Medulla oblongata (tissue), 1 donor: ENCODE results near the gene CDKN1C.

Source experiments
- DNase-seq: peaks from one replicate; pipeline ENCODE4 v3.0.0-alpha.2; 2015; ENCODE audit errors: extremely low spot score

Gene CDKN1C

DNA sequence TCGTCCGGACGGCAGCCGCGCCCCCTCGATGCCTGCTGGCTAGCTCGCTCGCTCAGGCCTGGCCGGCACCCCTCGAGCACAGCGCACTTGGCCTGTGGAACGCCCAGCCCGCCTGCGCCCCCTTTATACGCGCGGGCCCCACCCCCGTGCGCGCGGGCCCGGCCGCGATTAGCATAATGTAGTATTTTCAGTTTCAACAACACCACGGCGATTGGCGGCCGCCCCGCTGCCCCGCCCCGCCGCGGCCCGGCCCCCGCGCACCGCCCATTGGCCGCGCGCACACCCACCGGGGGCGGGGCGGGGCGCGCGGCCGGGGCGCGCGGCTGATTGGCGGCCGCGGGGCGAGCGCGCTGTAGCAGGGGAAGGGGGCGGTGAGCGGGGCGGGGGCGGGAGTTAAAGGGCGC is at the start of gene CDKN1C:
CDKN1C (minus strand) TSS at position 98 of the 404 bp plus-strand sequence. CDS start 319 bp downstream, outside the sequence.
- DNase-seq, result peak; percentile 88

DNA sequence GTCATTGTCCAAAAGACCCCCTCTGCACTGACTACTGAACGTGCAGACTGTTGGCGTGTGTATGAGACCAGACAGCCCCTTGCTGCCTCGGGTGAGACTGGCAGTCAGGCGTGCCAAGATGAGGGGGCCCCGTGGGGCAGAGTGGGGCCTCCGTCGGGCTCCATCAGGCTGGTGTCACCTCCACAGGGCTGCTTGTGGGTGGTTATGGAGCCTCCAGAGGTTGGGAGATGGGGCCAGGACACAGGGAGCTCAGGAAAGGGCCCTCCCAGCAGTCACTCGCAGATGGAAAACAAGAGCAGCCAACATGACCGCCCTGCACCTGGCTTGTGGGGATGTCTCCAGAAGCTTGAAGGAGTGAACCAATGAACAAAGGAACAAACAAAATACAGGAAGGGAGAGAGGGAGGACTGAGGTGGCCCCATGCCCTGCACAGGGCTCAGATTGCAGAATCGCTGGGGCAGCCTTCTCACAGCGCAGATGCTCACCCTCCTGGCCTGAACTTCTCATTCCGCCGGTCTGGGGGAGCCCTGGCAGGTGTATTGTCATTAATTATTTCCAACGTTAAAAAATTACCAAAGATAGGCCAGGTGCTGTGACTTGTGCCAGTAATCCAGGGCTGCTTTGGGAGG is 49.1 kb upstream of the CDKN1C start:
- DNase-seq, result no peak

DNA sequence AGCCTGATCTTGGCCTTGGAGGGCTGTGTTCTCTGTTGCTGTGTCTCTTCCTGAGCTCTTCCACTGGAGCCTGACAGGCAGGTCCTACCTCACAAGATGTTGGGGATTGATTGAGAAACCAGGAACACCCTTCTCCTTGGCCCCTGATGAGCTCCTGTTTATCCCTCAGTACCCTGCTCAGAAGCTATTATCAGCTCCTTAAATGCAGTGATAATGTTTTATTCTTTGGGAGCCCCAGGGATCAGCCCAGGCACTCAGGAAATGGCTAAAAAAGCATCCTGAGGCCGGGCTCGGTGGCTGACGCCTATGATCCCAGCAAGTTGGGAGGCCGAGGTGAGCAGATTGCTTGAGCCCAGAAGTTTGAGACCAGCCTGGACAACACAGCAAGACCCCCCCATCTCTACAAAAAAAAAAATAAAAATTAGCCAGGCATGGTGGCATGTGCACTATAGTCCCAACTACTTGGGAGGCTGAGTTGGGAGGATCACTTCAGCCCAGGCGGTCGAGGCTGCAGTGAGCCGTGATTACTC is 48.5 kb upstream of the CDKN1C start:
- DNase-seq, result no peak

DNA sequence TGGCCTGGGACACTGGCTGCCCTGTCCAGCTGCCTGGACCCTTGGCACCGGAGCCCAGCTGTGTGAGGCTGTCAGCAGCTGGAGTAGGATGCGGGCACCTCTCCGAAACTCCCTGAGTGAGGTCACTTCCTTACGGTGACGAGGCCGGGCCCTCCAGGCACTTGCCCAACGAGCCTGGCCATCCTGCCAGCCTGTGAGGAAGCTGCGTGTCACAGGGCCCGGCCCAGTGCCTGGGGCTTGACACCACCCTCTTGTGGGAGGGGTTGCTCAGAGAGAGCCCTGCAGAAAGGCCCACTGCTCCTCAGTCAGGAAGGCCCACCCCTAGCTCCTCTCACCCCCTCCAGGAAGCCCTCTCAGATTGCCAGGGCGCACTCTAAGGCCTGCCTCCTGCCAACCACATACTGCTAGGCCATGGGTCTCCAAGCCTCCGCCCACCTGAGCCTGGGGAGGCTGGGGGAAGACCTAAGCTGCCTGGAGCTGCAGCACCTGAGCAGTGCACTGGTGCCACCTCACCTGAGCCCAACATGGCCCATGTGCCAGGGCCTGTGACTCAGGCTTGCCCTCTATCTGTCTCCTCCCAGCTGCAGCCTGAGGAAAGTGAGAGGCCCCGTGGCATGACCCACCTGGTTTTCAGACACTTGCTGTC is 47.9 kb upstream of the CDKN1C start:
- DNase-seq, result peak; percentile 54

DNA sequence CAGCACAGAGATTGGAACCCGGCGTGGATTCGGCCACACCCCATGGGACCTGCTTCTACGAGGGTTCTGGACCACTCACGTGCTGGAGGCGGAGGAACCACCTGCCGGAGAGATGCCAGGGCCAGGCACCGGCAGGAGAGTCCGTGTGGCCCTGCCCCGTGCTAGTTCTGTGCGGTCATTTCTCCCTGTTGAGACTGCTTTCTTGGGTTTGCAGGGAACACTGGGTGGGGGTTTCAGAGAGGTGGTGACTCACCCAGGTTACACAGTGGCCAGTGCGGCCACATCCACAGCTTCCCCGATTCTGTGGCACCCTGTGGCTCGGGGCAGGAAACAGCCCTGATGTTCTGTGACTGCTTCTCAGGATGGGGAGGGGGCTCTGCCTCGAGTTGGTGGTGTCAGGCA is 47.3 kb upstream of the CDKN1C start:
- DNase-seq, result no peak

DNA sequence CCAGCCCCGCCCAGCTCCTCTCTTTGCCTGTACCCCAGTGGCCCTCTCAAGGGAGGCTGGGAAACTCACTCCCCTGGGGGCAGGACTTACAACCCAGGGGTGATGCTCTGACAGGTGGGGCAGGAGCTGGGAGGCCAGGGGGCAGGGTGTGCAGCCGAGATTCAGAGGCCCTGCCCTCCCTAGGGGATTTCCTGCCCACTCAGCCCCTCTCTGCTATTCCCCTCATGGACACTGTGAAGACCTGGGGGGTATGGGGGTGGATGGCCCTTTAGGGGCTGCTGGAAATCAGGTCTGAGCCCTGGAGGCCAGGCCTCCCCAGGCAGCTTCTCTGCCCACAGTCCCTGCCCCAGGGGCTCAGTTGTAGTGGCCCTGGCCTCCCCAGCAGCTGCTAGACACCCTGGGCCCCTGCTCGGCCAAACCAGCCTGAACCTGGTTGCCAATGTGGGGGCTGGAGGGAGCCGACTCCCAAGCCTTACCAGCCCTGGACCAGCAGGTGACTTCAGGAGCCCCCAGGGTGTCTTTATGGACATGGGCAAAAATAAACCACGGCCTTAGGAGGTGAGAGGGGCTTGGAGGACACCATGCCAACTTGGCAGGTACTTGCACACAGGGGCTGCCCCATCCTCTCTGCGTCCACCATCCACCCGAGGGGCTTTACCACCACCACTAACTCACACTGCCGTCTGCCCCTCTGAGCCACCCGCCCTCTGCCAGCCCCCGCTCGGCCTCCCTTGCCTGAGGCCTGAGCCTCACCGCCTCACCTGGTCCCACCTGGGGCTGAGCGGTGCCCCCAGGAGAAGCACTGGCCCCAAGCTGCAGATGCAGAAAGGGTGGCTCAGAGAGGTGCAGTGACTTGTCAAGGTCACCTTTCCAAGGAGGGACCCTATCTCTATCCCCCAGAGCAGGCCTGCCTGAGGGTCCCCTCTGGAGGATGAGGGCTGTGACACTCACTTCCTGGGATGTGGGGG is 46.5 kb upstream of the CDKN1C start:
- DNase-seq, result no peak

DNA sequence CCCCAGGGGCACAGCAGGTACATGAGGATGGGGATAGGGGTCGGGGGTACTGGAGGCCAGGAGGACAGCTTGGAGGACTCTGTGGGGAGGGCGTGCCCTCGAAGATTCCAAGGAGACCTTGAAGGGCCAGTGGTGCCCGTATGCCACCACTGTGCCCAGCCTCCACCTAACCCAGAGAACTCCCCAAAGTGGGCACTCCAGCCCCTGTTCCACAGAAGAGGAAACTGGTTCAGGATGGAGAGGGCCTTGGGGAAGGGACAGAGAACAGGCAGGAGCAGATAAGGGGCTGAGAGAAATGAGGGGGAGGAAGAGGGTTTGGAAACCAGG is 45.8 kb upstream of the CDKN1C start:
- DNase-seq, result no peak

DNA sequence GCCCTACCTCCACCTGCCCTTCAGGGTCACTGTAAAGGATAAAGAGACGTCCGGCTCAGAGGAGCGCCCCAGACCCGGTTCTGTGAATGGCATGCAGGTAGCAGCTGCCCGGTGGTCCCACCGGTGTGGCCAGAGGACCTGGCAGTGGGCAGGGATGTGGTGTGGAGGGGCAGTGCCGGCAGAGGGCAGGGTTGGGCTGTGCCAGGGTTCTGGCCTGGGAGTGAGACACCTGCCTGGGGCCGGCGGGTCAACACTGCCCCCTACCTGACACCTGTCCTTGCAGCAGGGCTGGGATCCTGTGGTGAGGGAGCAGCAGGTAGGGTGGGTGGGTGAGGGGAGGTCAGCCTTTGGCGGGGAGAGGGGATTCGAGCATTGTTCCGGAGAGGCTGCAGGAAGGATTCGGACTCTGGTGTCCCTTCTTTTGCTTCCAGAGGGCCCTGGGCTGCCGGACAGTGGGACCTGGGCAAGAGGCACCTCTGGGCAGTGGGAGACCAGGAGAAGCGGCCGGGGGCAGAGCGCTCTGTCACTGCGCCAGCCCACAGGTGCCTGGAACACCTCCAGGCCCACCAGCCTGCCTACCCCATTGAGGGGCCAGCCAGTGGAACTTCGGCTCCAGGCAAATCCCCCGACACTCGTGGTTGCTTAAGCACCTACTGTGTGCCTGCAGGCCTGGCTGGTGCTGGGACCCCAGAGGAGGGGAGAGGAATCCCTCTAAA is 45.3 kb upstream of the CDKN1C start:
- DNase-seq, result no peak

DNA sequence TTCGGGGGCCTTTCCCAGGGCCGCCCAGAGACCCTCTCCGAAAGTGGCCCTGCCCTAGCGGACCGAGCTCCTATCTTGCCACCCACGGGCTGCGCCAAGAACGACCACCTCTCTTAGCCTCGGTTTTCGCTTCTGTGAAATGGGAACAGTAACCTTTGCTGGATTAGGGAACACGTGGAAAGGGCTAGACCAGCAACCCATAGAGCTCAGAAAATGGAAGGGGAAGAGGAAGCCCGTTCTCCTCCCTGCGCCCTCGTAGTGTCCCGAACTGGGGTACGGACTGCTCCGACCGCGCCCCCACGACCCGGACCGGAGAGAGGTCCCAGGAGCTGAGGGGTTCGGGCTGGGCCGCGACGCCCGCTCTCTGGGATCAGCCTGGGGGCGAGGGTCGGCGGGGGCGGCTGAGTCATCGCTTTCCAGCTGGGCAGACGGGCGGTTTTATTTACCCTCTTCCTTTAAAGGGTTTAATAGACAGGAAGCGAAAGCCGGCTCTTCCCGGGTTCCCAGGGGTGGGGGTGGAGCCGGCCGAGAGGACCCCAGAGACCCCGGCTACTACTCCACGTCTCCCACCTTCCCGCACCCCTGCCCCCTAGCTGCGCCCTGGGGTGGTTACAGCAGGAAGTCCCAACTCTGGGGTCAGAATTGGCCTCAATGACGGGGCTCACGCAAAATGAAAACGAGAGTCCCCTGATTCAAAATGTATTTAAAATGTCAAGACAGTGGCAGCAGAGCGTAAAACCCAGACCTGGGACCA is 44.6 kb upstream of the CDKN1C start:
- no peak for DNase-seq

DNA sequence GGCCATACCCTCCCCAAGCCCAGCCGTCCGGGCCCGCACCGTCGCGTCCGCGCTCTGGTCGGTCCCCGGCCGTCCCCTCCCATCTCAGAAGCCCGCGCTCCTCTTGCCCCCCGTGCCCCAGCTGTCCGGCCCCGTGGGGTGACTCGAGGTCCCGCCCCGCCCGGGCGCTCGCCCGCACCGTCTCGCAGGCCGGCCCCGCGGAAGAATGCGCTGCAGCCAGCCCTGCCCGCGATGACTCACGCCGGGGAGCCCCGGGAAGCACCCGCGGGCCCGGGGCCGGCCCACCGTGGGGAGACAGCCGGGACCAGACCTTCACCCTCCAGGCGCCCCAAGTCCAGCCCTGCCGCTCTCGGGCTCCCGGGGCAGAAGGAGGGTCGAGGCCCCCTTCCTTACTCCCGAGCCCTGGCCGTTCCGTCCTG is 44.0 kb upstream of the CDKN1C start:
- no peak for DNase-seq

DNA sequence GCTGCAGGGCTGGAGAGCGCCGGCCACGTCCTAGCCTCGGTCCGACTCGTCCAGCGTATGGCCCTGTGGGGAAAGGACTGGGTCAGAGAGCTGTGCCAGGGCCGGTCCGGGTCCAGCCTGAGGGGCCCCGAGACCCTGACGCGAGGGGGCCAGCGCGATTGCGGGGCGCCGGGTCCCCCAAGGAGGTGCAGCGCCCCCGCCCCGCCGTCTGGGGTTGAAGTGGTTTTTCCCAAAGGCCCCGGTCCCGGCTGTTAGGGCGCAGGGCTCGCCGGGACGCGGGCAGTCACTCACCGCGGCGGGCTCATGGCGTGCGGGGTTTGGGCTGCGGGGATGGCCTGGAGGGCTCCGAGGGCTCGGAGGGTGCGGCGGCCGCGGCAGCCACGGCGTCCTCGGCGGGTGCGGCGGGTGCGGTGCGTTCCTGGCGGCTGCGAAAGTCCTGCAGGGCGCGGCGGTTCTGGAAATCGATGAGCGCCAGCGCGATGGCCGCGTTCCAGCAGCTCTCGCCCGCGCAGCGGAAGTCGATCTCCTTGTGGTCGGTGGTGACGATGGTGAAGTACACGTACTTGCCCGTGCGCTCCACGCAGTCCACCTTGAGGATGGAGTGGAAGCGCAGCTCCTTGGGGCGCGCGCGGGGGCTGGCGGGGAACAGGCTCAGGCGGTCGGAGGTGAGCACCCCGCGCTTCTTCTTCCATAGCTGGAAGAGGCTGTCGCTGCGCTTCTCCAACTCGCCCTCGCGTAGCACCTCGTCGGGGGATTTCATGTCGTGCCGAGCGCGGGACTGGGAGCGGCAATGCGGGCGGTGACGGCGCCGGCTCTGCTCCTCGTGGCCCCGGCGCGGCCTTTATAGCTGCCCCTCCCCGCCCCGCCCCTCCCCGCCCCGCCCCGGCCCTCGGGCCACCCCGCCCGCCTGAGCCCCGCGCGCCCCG is 43.3 kb upstream of the CDKN1C start, which contains the start of gene PHLDA2:
PHLDA2 (minus strand) TSS at position 816 of the 926 bp plus-strand sequence; CDS start at position 760, 56 bp downstream.
- DNase-seq, result no peak

DNA sequence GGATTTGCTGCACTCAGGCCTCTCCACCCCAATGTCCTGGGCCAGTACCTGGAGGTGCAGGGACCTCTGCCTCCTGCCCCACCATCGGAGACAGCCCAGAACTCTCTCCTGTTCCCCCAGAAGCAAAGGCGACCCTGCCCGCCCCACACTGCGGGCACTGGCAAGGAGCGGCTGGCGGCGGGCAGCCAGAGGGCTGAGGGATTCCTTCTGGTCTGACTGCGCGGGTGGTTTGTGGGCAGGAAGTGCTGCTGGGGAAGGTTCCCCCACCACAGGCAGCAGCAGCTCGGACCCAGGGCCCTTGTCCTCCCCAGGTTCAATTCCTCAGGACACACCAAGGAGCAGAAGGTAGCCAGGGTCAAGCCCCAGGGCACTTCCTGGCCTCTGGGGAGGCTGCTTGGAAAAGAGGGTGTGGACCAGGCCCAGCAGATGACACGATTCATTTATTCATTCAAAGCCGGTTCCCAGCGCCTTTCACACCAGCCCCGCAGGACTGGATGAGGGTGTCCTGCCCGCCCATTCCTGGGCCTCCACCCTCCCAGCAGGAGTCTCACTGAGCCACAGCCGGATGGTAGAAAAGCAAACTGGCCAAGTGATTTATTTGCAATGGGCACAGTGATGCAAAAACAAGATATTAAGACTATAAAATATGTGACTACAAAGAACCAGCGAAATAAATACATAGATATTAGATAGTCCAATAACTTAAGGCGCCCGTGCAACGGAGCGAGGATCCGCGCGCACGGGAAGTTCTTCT is 42.5 kb upstream of the CDKN1C start:
- DNase-seq, result no peak

DNA sequence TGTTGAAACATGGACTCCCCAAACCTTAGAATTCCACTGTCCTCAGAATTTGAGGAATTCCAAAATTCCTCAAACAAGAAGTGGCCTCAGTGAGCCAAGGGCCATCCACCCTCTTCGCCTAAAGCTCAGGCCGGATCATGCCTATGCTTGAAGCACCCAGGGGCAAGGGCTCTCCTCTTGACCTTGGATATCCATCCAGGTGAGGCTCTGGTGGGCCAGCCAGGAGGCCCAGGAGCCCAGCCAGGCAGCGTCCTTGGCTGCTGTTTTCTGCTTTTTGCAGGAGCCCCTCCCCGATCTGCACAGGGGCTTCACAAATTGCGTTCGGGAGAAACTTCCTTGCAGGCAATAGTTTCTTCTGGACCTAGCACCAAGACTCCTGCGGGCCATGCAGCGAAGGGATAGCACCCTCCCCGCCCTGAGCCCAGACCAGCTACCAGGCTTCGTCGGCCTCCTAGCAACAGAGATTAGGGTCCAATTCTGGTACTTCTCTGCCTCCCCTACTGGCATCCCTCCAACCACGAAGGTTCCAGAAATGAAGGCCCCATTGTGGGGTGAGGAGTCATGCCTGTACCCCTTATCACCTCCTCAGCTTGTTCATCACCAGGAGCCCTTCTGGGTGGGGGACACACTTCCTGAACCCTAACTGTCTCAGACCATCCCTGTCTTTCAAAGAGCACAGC is 41.7 kb upstream of the CDKN1C start:
- no peak for DNase-seq

DNA sequence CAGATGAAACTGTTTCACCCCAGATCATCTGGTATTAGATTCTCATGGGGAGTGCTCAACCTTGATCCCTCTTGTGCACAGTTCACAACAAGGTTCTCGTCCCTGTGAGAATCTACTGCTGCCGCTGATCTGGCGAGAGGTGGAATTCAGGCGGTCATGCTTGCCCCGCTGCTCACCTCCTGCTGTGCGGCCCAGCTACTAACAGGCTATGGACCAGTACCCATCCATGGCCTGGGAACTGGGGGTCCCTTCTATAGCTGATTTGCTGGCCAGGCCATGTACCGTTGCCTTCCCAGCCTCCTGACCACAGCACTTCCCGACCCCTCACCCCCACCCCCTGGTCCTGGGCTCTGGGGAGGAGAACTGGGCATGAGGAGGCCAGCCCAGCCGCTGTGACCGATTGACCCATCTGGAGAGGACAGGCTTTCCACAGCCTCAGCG is 41.1 kb upstream of the CDKN1C start:
- no peak for DNase-seq

DNA sequence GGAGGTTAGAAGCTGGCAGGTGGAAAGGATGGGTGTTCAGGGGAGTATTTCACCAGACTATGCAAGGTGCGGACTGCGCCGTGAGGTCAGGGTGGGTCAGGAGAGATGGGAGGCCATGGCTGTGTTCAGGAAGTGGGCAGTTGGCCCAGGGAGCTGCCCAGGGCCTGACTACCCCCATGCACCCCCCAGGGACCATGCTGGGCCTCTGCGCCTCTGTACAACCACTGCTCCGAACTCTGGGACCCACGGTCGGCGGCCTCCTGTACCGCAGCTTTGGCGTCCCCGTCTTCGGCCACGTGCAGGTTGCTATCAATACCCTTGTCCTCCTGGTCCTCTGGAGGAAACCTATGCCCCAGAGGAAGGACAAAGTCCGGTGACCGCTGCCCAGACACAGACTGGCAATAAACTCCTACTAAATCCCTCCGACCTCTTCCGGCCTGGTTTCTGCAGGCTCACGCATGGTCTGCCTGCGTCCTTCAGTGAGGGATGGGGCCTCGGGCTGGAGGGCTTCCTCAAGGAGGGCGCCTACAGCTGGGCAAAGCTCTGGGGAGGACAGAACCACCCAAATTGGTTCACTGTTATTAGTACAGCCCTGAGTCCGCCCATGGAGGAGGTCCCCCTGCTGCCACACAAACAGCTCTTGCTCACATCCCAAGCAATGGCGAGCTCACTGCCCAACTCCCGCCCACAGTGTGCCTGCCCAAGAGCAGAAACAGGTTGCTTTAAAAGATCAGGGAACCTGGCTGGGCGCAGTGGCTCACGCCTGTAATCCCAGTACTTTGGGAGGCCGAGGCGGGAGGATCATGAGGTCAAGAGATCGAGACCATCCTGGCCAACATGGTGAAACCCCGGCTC is 39.5 kb upstream of the CDKN1C start:
- DNase-seq, result no peak

DNA sequence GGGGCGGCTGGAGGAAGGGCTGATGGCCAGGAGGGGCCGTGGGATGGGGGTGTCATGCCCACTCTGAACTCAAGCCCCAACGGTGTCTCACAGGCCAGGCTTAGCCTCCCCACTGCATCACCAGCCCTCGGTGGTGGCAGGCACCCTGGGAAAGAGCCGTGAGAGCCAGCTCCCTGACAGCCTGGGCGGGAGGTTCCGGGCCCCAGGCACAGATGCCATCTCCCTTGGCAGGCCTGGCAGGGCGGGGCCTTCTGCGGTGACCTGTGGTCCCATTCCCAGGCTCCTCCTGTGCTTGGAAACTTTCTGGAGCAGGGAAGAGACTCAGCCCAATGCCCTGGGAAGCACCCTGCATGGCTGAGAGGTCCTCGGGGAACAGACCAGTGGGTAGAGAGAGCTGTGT is 38.8 kb upstream of the CDKN1C start:
- DNase-seq, result no peak
